ENCODE results near the gene BICD1. TPM values are rescaled to one million over a fixed set of nuclear protein-coding genes. Genes with fewer than 3 reads are reported as not detected.
A peak's percentile ranks its signal among the peaks of the same experiment; 100 is the strongest.

BICD1 gene
- total RNA-seq, 1 donor from 2014 or later: 8.5 TPM

DNA sequence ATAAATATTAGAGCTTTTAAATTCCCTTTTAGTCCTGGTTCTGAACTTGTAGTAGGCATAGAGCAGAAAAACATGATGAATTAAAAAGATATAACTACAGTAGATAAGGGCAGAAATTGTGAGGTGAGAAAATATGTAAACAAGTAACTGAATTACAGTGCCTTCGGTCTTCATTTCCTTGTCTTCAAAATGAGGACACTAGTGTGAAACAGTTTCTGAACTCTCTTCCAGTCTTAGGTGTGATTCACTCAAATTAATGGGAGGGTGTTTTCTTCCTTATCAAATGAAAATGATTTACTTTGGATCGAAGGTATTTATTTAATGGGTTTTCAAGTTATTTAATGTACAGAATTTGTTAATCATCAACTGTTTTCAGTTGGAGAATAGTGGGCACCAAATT is 294.2 kb downstream of the BICD1 start:
- Histone ChIP-seq H3K27me3 (ENCODE audit: low read depth) (no peaks in the 10 kb centered on the region), H3K4me1 (peaks cover 23% of the 10 kb centered on the region), H3K36me3 (peaks cover 3% of the 10 kb centered on the region), H3K27ac (replicated peaks) (no peak overlapping the region), H3K4me3 (peak overlapping the region; percentile 97), H3K9me3 (replicated peaks) (no peaks in the 10 kb centered on the region)
- no peak for TF ChIP-seq CTCF (IDR thresholded peaks at IDR 0.05; ENCODE audit: borderline replicate concordance)
- no peak for DNase-seq
- intact Hi-C loops (cut with micrococcal nuclease): no loop called here

DNA sequence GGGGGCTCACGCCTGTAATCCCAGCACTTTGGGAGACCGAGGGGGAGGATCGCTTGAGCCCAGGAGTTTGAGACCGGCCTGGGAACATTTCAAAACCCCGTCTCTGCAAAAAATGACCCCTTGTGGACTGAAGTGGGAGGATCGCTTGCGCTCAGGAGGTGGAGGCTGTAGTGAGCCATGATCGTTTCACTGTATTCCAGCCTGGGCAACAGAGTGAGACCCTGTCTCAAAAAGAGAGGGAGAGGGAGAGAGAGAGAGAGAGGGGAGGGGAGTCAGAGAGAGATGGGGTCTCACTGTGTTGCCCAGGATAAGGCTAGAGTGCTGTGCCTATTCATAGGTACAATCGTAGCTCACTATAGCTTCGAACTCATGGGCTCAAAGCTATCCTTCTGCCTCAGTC is 295.5 kb downstream of the BICD1 start:
- intact Hi-C loops (cut with micrococcal nuclease): no loop called here
- Histone ChIP-seq H3K4me3 (no peak overlapping the region), H3K27me3 (ENCODE audit: low read depth) (no peaks in the 10 kb centered on the region), H3K27ac (replicated peaks) (no peak overlapping the region), H3K9me3 (replicated peaks) (no peaks in the 10 kb centered on the region), H3K36me3 (peaks cover 3% of the 10 kb centered on the region), H3K4me1 (peaks cover 23% of the 10 kb centered on the region)
- no peak for TF ChIP-seq CTCF (IDR thresholded peaks at IDR 0.05; ENCODE audit: borderline replicate concordance)
- DNase-seq: no peak

GRCh38 chr12:32402946-32403345 is 296.3 kb downstream of the BICD1 start:
- DNase-seq: no peak
- Histone ChIP-seq H3K27ac (replicated peaks) (no peak overlapping the region), H3K4me3 (no peak overlapping the region), H3K27me3 (ENCODE audit: low read depth) (no peaks in the 10 kb centered on the region), H3K4me1 (peaks cover 23% of the 10 kb centered on the region), H3K9me3 (replicated peaks) (no peaks in the 10 kb centered on the region), H3K36me3 (peaks cover 3% of the 10 kb centered on the region)
- intact Hi-C loops (cut with micrococcal nuclease): no loop called here
- TF ChIP-seq CTCF (IDR thresholded peaks at IDR 0.05; ENCODE audit: borderline replicate concordance): no peak

DNA sequence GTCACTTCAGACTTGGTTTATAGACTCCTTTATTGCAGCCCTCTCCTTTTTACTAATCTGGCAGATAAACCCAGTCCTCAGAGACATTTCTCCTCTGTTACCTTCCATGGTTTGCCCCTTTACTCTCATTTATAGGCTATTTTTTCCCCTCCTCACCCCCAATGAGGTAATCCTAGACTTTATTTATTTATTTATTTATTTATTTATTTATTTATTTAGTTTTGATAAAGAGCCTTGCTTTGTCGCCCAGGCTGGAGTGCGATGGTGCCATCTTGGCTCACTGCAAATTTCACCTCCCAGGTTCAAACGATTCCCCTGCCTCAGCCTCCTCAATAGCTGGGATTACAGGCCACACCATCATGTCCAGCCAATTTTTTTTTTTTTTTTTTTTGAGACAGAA is 301.1 kb downstream of the BICD1 start:
- TF ChIP-seq CTCF (IDR thresholded peaks at IDR 0.05; ENCODE audit: borderline replicate concordance): no peak
- intact Hi-C loops (cut with micrococcal nuclease): no loop called here

DNA sequence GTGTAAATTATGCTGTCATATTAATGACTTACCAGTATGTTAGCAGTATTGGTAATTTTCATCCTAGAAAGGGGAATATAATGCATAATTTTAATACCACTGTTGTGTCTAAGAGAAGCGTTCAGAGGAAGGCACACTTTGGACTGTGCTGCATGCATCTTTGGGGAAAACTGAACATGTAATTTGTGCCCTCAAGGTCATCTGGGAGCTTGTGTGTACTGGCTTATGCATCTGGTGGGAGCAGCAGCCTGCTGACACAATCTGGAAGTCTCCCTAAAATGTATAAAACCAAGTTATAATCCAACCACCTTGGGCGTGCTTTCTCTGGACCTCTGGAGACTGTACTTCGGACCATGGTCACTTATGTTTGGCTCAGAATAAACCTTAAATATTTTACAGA is 306.8 kb downstream of the BICD1 start:
- TF ChIP-seq CTCF (IDR thresholded peaks at IDR 0.05; ENCODE audit: borderline replicate concordance): no peak
- Histone ChIP-seq H3K27ac (replicated peaks) (no peak overlapping the region), H3K36me3 (no peaks in the 10 kb centered on the region), H3K4me1 (peaks cover 4% of the 10 kb centered on the region), H3K9me3 (replicated peaks) (no peaks in the 10 kb centered on the region), H3K27me3 (ENCODE audit: low read depth) (no peaks in the 10 kb centered on the region), H3K4me3 (no peak overlapping the region)
- intact Hi-C loops (cut with micrococcal nuclease): no loop called here
- no peak for DNase-seq

More for the DNA sequence above, 301.1 kb downstream of the BICD1 start:
- no peaks in the 10 kb centered on the region for H3K27me3 ChIP-seq (ENCODE audit: low read depth)
- DNase-seq: no peak
- no peak overlapping the region for H3K27ac ChIP-seq (replicated peaks)
- H3K4me1 ChIP-seq: no peaks in the 10 kb centered on the region
- peaks cover 3% of the 10 kb centered on the region for H3K36me3 ChIP-seq
- no peaks in the 10 kb centered on the region for H3K9me3 ChIP-seq (replicated peaks)
- H3K4me3 ChIP-seq: no peak overlapping the region

- intact Hi-C loops (cut with micrococcal nuclease): no loop called here
- H3K4me1 ChIP-seq: peaks cover 29% of the 10 kb centered on the region
- DNase-seq: no peak
- no peak for TF ChIP-seq CTCF (IDR thresholded peaks at IDR 0.05; ENCODE audit: borderline replicate concordance)
- no peaks in the 10 kb centered on the region for H3K36me3 ChIP-seq
- H3K27me3 ChIP-seq (ENCODE audit: low read depth): no peaks in the 10 kb centered on the region
- H3K9me3 ChIP-seq (replicated peaks): no peaks in the 10 kb centered on the region
- H3K27ac ChIP-seq (replicated peaks): no peak overlapping the region
- H3K4me3 ChIP-seq: no peak overlapping the region
These were observed 311.6 kb downstream of the BICD1 start for GRCh38 chr12:32418221-32418620.

Measured in left ventricle myocardium inferior (tissue), 1 donor.